ENCODE results near the gene FYN. TPM values are rescaled to one million over a fixed set of nuclear protein-coding genes. Genes with fewer than 3 reads are reported as not detected.

The FYN gene
- total and polyA plus RNA-seq, 2 of the 13 experiments (the other 11 are each of a cell fraction or from before 2014, with no cell fraction given) = 15.5 to 24.6 TPM

- TF ChIP-seq ZBED4 (CRISPR knock-in tag; IDR thresholded peaks at IDR 0.05; ENCODE audit: borderline replicate concordance) (peak; percentile 94), HINFP (CRISPR knock-in tag; IDR thresholded peaks at IDR 0.05; ENCODE audit: low read depth) (peak; percentile 56; the same call in 1 of the 2 replicates), ZNF574 (CRISPR knock-in tag; IDR thresholded peaks at IDR 0.05) (peak; percentile 75), THRA (CRISPR knock-in tag; IDR thresholded peaks at IDR 0.05; ENCODE audit: borderline replicate concordance) (peak; percentile 87; the same call in 1 of the 2 replicates), ZNF816 (CRISPR knock-in tag; IDR thresholded peaks at IDR 0.05; ENCODE audit: borderline replicate concordance) (no peak; the same call in 1 of the 2 replicates), MTA3 (CRISPR knock-in tag; IDR thresholded peaks at IDR 0.05) (no peak), NCOR1 (IDR thresholded peaks at IDR 0.05; ENCODE audit: borderline replicate concordance, low read length) (peak; percentile 89), SP2 (CRISPR knock-in tag; IDR thresholded peaks at IDR 0.05) (no peak), GLMP (CRISPR knock-in tag; IDR thresholded peaks at IDR 0.05; ENCODE audit: borderline replicate concordance) (no peak), ZBTB38 (CRISPR knock-in tag; IDR thresholded peaks at IDR 0.05) (peak; percentile 15; the same call in 1 of the 2 replicates), ZBTB44 (CRISPR knock-in tag; IDR thresholded peaks at IDR 0.05) (no peak), ZSCAN9 (CRISPR knock-in tag; IDR thresholded peaks at IDR 0.05; ENCODE audit: borderline replicate concordance) (no peak), HNRNPUL1 (IDR thresholded peaks at IDR 0.05; ENCODE audit: low read depth, low read length) (no peak), NONO (IDR thresholded peaks at IDR 0.05) (no peak), NONO (CRISPR knock-in tag; conservative IDR thresholded peaks at IDR 0.05) (no peak), ZNF737 (CRISPR knock-in tag; IDR thresholded peaks at IDR 0.05; ENCODE audit: borderline replicate concordance) (peak; percentile 58; the same call in 1 of the 2 replicates)
Measured at GRCh38 chr6:111610548-111611172, 262.6 kb downstream of the FYN start (continued).

Data from HepG2 (cell line).